ENCODE data around the gene DIS3L2. TPM values are rescaled to one million over a fixed set of nuclear protein-coding genes. Genes with fewer than 3 reads are reported as not detected.

DIS3L2 gene
- total RNA-seq, 1 donor = 30.7 TPM

- no peak for TF ChIP-seq CTCF (IDR thresholded peaks at IDR 0.05; ENCODE audit: insufficient read depth, low read depth, low read length)
- no peak for DNase-seq (ENCODE audit: low read depth)
- H3K4me3 ChIP-seq (ENCODE audit: low read depth, low read length) = no peak overlapping the region
Measured at GRCh38 chr2:231920366-231920765, 41.1 kb upstream of the DIS3L2 start.

GRCh38 chr2:231920795-231921194 is 40.7 kb upstream of the DIS3L2 start:
- no peak for TF ChIP-seq CTCF (IDR thresholded peaks at IDR 0.05; ENCODE audit: insufficient read depth, low read depth, low read length)
- DNase-seq (ENCODE audit: low read depth) = no peak
- no peak overlapping the region for H3K4me3 ChIP-seq (ENCODE audit: low read depth, low read length)

DNA sequence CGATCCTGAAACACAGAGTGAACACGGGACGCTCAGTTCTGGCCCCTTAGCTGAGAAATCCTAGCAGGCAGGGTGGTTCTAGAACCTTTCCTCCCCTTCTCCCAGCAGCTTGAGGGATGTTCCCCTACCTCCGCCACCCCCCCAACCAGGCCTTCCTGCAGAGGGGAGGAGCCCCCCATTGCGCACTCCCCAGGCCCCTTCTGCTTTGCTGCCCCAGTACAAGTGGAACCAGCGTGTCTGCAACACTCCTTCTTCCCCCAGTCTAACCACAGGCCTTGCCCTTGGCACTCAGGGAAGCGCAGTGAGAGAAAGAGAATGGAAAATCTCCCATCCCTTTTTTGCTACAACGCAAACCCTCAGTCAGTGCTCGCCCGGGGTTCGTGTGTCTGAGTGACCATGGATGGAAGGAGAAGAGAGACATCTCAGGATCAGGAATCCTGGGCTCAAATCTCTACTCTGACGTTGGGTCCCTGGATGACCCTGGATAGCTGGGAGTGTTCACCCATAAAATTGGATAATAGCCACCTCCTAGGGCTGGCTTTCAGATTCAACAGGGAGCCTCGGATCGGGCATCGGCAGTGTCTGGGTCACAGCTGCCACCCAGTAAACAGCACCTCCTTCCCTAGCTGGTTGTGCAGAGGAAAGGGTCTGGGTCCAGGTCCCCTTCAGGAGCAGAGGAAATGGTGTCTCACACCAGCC is 39.1 kb upstream of the DIS3L2 start:
- DNase-seq (ENCODE audit: low read depth) = no peak
- TF ChIP-seq CTCF (IDR thresholded peaks at IDR 0.05; ENCODE audit: insufficient read depth, low read depth, low read length) = no peak
- no peak overlapping the region for H3K4me3 ChIP-seq (ENCODE audit: low read depth, low read length)

GRCh38 chr2:231923010-231923344 is 38.5 kb upstream of the DIS3L2 start:
- DNase-seq (ENCODE audit: low read depth) = no peak
- no peak for TF ChIP-seq CTCF (IDR thresholded peaks at IDR 0.05; ENCODE audit: insufficient read depth, low read depth, low read length)
- no peak overlapping the region for H3K4me3 ChIP-seq (ENCODE audit: low read depth, low read length)

DNA sequence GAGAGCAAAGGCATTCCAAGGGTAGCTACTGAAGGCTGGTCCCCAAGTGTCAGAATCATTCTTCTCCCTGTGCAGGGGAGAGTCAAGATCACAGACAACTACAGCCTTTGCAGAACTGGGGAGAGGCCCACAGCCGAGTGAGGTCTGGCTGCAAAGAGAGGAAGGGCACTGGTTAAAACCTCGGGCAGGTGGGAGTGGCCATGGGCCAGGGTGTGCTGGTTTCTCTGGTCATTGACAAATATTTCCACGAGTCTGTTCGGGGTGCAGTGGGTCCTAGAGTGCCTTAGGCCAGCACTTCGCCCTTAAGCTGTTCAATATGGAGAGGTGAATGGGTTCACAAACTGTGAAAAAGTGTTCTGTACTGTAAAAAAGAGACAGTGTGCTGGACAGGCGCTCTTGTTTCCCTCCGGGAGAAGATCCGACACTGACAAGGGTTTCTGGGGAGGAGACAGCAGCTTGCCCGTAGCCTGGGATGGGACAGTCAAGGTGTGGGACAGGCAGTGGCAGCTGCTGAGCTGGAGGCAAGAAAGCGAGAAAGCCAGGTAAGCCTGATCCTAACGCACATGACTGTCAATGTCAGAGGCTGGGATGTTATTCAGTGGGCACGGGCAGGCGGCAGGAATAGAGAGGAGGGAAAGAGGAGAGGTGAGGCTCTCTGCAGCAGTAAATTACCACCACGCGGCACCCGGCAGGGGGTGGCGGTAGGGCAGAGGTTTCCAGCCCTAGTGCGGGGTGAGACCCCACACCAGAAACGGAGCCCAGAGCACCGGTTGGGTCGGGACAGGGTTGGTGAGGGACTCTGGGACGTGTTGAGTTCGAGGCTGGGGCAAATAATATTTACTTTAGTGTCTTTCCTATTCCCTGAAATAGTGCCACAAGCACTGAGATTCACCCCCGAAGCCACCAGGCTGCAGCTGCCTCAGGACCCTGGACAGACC is 37.3 kb upstream of the DIS3L2 start:
- TF ChIP-seq CTCF (IDR thresholded peaks at IDR 0.05; ENCODE audit: insufficient read depth, low read depth, low read length) = no peak
- H3K4me3 ChIP-seq (ENCODE audit: low read depth, low read length) = no peak overlapping the region
- DNase-seq (ENCODE audit: low read depth) = no peak

- DNase-seq (ENCODE audit: low read depth) = no peak
- no peak for TF ChIP-seq CTCF (IDR thresholded peaks at IDR 0.05; ENCODE audit: insufficient read depth, low read depth, low read length)
- no peak overlapping the region for H3K4me3 ChIP-seq (ENCODE audit: low read depth, low read length)
Measured at GRCh38 chr2:231924889-231925275, 36.6 kb upstream of the DIS3L2 start.

Measured in fibroblast of villous mesenchyme (primary cell).